Motor neuron (in vitro differentiated cells): ENCODE measurements around the gene SRRM4. TPM values are rescaled to one million over a fixed set of nuclear protein-coding genes. Genes with fewer than 3 reads are reported as not detected.

Experiments
- ATAC-seq, 8 experiments: fragments of 200-7000 bp; cut with Tn5 transposase; replicated peaks in 6 of 8; 2 replicates each; pipeline ENCODE4 v1.8.0; 2021; ENCODE audit warnings: mild to moderate bottlenecking in 8 of 8, moderate library complexity in 8 of 8
- H3K27ac ChIP-seq, 2 donors: fragments of 250-450 bp; sonication (Bioruptor Pico); 2 replicates each; pipeline ENCODE4 v1.9.0; 2021; ENCODE audit warnings: antibody characterized with exemption in 2 of 2, mild to moderate bottlenecking in 2 of 2, moderate library complexity in 1 of 2
- H3K4me1 ChIP-seq, 2 donors: fragments of 250-450 bp; sonication (Bioruptor Pico); replicated peaks in 1 of 2; 2 replicates each; pipeline ENCODE4 v1.6.1; 2021; ENCODE audit warnings: antibody characterized with exemption in 2 of 2, mild to moderate bottlenecking in 2 of 2, moderate library complexity in 1 of 2
- H3K4me3 ChIP-seq, 5 donors: fragments of 250-450 bp; sonication (Bioruptor Pico); 2 replicates each; pipeline ENCODE4 v1.9.0; 2021; ENCODE audit warnings: antibody characterized with exemption in 5 of 5, mild to moderate bottlenecking in 5 of 5, moderate library complexity in 4 of 5
- WGBS, 10 experiments: fragments of 450-650 bp; shearing (Covaris generic); methylation state at CpG; one replicate each; pipeline ENCODE4 v1.0.0; 2022; 5-methylcytosine and 5-hydroxymethylcytosine counted together
- in situ Hi-C, 9 experiments: fragments of 400-800 bp; cut with MboI; loops; one replicate each; pipeline ENCODE4 v1.15.0; 2021; ENCODE audit warnings: low sequenced_read_pairs in 9 of 9, low pct_unique_long_range_greater_than_20kb in 2 of 9; ENCODE audit not compliant: unreplicated experiment in 9 of 9
- total RNA-seq, 8 experiments: library from RNA; unstranded; fragments of 300-600 nt; gene quantifications; 2 replicates each; pipeline versions ENCODE4 v1.2.3 to v1.2.4, GENCODE V29; 2022

SRRM4 gene
- total RNA-seq, 8 experiments from 2014 or later: 0.04 to 20.9 (median 8.1) TPM

DNA sequence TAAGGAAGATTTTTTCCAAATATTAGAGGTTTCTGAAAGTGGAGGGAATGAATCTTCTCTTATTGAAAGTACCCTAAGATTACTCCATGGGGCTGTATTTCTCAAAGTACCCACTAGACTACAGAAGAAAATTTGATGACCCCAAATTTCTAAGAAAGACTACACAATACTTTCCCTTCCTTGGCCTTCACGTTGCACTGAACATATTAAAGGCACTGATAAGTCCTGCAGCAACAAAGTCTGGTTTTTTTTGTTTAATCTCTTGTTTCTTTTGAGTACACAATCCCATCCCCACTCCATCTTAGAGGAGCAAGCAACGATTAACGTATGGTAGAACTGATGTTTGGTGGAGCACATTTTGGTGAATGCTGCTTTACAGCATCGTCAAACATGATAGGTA lies 70.1 kb downstream of the SRRM4 start:
- WGBS, 10 experiments: 0 to 100% (median 79%) methylated on average over 2 to 4 of the region's 4 CpGs; no CpG with 5 or more reads in 2 of the 10 experiments

DNA sequence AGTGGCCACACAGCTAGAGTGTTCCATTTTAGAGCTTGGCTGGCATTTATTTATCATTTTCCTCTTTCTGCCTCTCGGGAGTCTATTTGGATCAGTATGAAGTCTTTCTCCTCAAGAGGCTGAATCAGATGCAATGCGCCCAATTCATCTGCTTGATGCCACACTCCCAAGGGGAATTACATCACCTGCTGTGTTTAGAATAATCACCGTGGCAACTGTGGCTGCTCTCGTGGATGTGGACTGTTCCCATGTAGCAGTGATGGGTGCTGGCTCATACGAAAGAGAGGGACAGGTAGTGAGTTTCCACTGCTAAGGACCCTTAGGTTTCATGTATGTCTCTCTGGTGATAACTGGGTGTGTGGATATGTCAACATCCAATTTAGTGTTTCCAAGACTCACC lies 70.7 kb downstream of the SRRM4 start:
- no peak overlapping the region for H3K4me3 ChIP-seq
- ATAC-seq: peak in 5 of 8 experiments; percentile 53 to 73 (median 67)
- H3K27ac ChIP-seq: no peak overlapping the region
- in situ Hi-C loops: no loop called here
- 0 to 100% (median 64%) methylated on average over 1 to 5 of the region's 5 CpGs for WGBS, 10 experiments
- no peaks in the 10 kb centered on the region for H3K4me1 ChIP-seq

More for the DNA sequence above, 70.1 kb downstream of the SRRM4 start:
- no peak overlapping the region for H3K4me3 ChIP-seq
- no peak for ATAC-seq
- in situ Hi-C loops: no loop called here
- no peak overlapping the region for H3K27ac ChIP-seq
- H3K4me1 ChIP-seq: no peaks in the 10 kb centered on the region

- no peak overlapping the region for H3K27ac ChIP-seq
- H3K4me3 ChIP-seq: no peak overlapping the region
- ATAC-seq: no peak
- WGBS, 10 experiments: 13 to 89% (median 86%) methylated on average over 1 of the region's 3 CpGs; no CpG with 5 or more reads in 7 of the 10 experiments
- in situ Hi-C loops: no loop called here
- peaks cover 6 to 8% of the 10 kb centered on the region in 2 donors for H3K4me1 ChIP-seq
Observed at GRCh38 chr12:119055977-119056376, 74.6 kb downstream of the SRRM4 start.

GRCh38 chr12:119060847-119061796 lies 79.8 kb downstream of the SRRM4 start:
- H3K4me3 ChIP-seq: no peak overlapping the region
- ATAC-seq: peak; percentile 48 to 93 (median 90)
- peaks cover 15 to 19% of the 10 kb centered on the region in 2 donors for H3K4me1 ChIP-seq
- H3K27ac ChIP-seq: peak overlapping the region; percentile 8 to 32
- 0 to 72% (median 22%) methylated on average over 2 to 8 of the region's 16 CpGs; no CpG with 5 or more reads in 1 of the 10 experiments for WGBS, 10 experiments
- in situ Hi-C loops: no loop called here

DNA sequence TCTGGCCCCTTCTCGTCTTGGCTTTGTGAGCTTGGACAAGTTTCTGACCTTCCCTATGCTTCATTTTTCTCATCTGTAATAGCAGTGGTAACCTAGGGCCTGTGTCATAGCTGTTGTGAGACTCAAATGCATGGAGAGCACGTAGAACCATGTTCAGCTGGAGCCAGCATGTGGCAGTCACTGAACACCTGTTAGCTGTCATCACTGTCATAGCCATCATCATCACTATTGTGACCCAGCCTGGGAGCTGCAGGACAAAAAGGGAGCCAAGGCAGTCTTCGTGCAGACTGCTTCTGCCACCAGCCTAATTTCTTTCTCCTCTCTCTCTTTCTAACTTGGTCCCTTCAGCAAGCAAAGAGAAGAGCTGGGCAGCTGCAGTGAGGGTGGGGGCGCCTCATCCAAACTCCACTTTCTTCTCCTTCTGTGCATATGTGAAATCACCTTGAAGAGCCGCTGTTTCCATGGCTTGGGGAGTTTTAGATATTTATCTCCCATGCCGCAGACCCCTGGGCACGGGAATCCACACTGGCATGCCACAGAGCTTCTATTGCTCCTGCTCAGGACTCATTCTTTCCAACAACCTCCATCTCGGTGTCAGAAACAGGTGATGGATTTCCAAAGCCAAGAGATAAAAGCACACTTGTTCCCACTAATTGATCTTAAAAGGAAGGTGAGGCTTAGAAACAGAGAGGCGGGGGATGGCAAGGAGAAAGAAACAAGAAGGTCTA lies 87.0 kb downstream of the SRRM4 start:
- WGBS, 10 experiments: 0 to 64% (median 47%) methylated on average over 2 to 5 of the region's 9 CpGs; no CpG with 5 or more reads in 1 of the 10 experiments
- in situ Hi-C loops: no loop called here
- no peak for ATAC-seq
- peaks cover 26 to 48% of the 10 kb centered on the region in 2 donors for H3K4me1 ChIP-seq
- H3K27ac ChIP-seq: no peak overlapping the region
- H3K4me3 ChIP-seq: no peak overlapping the region

GRCh38 chr12:119069147-119069642 lies 87.9 kb downstream of the SRRM4 start:
- peaks cover 26 to 50% of the 10 kb centered on the region in 2 donors for H3K4me1 ChIP-seq
- 0 to 80% (median 34%) methylated on average over 1 to 6 of the region's 8 CpGs; no CpG with 5 or more reads in 4 of the 10 experiments for WGBS, 10 experiments
- in situ Hi-C loops: no loop called here
- ATAC-seq: peak in 3 of 8 experiments; percentile 45 to 82 (median 61)
- no peak overlapping the region for H3K27ac ChIP-seq
- H3K4me3 ChIP-seq: no peak overlapping the region

- Histone ChIP-seq H3K27ac (no peak overlapping the region), H3K4me1 (peaks cover 26 to 50% of the 10 kb centered on the region in 2 donors), H3K4me3 (no peak overlapping the region)
- no peak for ATAC-seq
- in situ Hi-C loops: no loop called here
- whole genome bisulfite sequencing, 10 experiments: 7 to 100% (median 80%) methylated on average over 1 to 4 of the region's 6 CpGs; no CpG with 5 or more reads in 1 of the 10 experiments
Observed at GRCh38 chr12:119071176-119071575, 89.8 kb downstream of the SRRM4 start.

DNA sequence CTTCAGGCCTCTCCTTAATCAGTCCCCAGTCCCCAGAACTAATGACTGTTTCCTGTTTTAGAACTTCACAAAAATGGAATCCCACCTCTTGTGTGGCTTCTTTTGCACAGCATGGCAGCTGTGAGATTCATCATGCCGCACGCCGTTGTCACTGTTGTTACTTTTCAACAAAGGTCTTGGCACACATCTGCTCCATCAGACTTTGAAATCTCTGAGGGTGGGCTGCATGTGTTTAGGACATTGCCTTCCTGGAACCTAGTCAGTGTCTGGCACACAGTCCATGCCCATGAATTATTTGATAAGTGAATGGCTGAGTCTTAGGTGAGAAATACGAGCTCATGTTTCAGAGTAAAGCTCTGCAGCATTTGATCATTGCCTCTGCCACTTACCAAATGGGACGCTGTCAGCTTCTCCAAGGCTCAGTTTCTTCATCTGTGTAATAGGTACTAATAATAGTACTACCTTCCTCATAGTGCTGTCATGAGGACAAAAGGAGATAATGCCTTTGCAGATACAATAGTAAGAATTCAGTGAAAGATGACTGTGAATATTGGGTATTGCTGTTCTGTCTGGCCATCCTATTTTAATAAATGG lies 90.4 kb downstream of the SRRM4 start:
- in situ Hi-C loops: no loop called here

DNA sequence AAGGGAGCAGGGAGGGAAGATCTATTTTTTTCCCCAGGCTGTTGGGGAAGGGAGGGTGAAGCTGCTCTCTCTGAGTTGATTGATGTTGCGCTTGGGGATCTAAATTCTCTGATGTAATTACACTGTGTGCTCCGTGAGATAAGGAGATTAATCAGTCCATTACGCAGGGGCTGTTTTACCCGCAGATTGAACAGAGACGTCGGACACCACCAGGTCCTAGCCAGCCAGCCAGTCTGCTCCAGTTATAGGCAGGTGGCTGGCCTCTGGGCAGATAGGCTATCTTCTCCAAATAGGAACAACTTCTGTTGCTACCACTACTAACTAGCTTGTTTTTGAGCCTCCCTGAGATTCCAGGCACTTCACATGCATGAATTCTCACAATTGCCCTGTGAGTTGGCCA lies 91.1 kb downstream of the SRRM4 start:
- Histone ChIP-seq H3K4me3 (no peak overlapping the region), H3K27ac (peak overlapping the region; percentile 47 to 57), H3K4me1 (peaks cover 26 to 47% of the 10 kb centered on the region in 2 donors)
- WGBS, 10 experiments: 8 to 67% (median 50%) methylated on average over 1 to 6 of the region's 6 CpGs; no CpG with 5 or more reads in 2 of the 10 experiments
- in situ Hi-C loops: no loop called here
- ATAC-seq: peak in 5 of 8 experiments; percentile 92 to 95 (median 95)

More for the DNA sequence above, 90.4 kb downstream of the SRRM4 start:
- Histone ChIP-seq H3K27ac (peak overlapping the region; percentile 32 to 57), H3K4me1 (peaks cover 26 to 47% of the 10 kb centered on the region in 2 donors), H3K4me3 (no peak overlapping the region)
- no peak for ATAC-seq
- WGBS, 10 experiments: 0 to 86% (median 67%) methylated on average over 1 to 5 of the region's 5 CpGs; no CpG with 5 or more reads in 3 of the 10 experiments

GRCh38 chr12:119075222-119075787 lies 94.0 kb downstream of the SRRM4 start:
- WGBS, 10 experiments: 10 to 100% (median 79%) methylated on average over 1 to 2 of the region's 3 CpGs
- ATAC-seq: no peak
- H3K4me1 ChIP-seq: peaks cover 11 to 25% of the 10 kb centered on the region in 2 donors
- H3K4me3 ChIP-seq: no peak overlapping the region
- no peak overlapping the region for H3K27ac ChIP-seq
- in situ Hi-C loops: no loop called here

GRCh38 chr12:119075918-119076317 lies 94.6 kb downstream of the SRRM4 start:
- 10 to 100% (median 83%) methylated on average over 1 to 2 of the region's 2 CpGs; no CpG with 5 or more reads in 1 of the 10 experiments for WGBS, 10 experiments
- Histone ChIP-seq H3K27ac (no peak overlapping the region), H3K4me3 (no peak overlapping the region), H3K4me1 (peaks cover 15 to 24% of the 10 kb centered on the region in 2 donors)
- no peak for ATAC-seq
- in situ Hi-C loops: no loop called here

- 0 to 100% (median 84%) methylated on average over 1 to 8 of the region's 8 CpGs for WGBS, 10 experiments
- in situ Hi-C loops: no loop called here
- H3K4me1 ChIP-seq: peaks cover 19 to 25% of the 10 kb centered on the region in 2 donors
Observed at GRCh38 chr12:119079530-119079929, 98.2 kb downstream of the SRRM4 start.

More at GRCh38 chr12:119079530-119079929, 98.2 kb downstream of the SRRM4 start:
- ATAC-seq: no peak
- H3K4me3 ChIP-seq: no peak overlapping the region
- no peak overlapping the region for H3K27ac ChIP-seq
